Tibial nerve (tissue), 3 donors: ENCODE measurements around the gene NAALAD2.
"Not testable (repeated sequence)": the region's sequence is repeated elsewhere in the genome, so short reads cannot be mapped to it uniquely, and the experiment has no call there.

ENCODE experiments used
- POLR2A ChIP-seq, 2 donors: fragments of 450-650 bp; IDR thresholded peaks; one replicate each; pipeline ENCODE4 v1.6.1; 2017; ENCODE audit warnings: antibody characterized with exemption in 2 of 2, mild to moderate bottlenecking in 2 of 2, moderate library complexity in 2 of 2
- TF ChIP-seq, protein P1 (sequence below), 5 experiments: fragments of 200-600 bp in 3 of 5; fragments of 450-650 bp in 2 of 5; sonication (generic) in 3 of 5; IDR thresholded peaks; one replicate each; pipeline ENCODE4 v1.5.1; 2016 to 2019; ENCODE audit warnings: antibody characterized with exemption in 5 of 5, mild to moderate bottlenecking in 3 of 5, moderate library complexity in 2 of 5

DNA sequence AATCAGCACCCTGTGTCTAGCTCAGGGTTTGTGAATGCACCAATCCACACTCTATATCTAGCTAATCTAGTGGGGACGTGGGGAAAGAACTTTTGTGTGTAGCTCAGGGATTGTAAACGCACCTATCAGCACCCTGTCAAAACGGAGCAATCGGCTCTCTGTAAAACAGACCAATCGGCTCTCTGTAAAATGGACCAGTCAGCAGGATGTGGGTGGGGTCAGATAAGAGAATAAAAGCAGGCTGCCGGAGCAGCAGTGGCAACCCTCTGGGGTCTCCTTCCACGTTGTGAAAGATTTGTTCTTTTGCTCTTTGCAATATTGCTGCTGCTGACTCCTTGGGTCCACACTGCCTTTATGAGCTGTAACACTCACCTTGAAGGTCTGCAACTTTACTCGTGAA lies 33.2 kb downstream of the NAALAD2 start:
- TF ChIP-seq, protein P1, sequence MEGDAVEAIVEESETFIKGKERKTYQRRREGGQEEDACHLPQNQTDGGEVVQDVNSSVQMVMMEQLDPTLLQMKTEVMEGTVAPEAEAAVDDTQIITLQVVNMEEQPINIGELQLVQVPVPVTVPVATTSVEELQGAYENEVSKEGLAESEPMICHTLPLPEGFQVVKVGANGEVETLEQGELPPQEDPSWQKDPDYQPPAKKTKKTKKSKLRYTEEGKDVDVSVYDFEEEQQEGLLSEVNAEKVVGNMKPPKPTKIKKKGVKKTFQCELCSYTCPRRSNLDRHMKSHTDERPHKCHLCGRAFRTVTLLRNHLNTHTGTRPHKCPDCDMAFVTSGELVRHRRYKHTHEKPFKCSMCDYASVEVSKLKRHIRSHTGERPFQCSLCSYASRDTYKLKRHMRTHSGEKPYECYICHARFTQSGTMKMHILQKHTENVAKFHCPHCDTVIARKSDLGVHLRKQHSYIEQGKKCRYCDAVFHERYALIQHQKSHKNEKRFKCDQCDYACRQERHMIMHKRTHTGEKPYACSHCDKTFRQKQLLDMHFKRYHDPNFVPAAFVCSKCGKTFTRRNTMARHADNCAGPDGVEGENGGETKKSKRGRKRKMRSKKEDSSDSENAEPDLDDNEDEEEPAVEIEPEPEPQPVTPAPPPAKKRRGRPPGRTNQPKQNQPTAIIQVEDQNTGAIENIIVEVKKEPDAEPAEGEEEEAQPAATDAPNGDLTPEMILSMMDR (IDR thresholded peaks at IDR 0.05) = not testable (repeated sequence)
- not testable (repeated sequence) for TF ChIP-seq POLR2A (IDR thresholded peaks at IDR 0.05)
